HEK293T (cell line): ENCODE measurements around the gene RAB23.

ENCODE experiments used
- BHLHE40 ChIP-seq: fragments of 450-650 bp; IDR thresholded peaks from 2 replicates; pipeline ENCODE4 v1.6.1; 2016; ENCODE audit warnings: mild to moderate bottlenecking, moderate library complexity, borderline replicate concordance
- ELF4 ChIP-seq: fragments of 450-650 bp; IDR thresholded peaks from 2 replicates; pipeline ENCODE4 v1.6.1; 2017; ENCODE audit warnings: antibody characterized with exemption
- SP1 ChIP-seq: fragments of 450-650 bp; IDR thresholded peaks from 2 replicates; pipeline ENCODE4 v1.6.1; 2017
- SUZ12 ChIP-seq: fragments of 450-650 bp; IDR thresholded peaks from 2 replicates; pipeline ENCODE4 v1.6.1; 2016; ENCODE audit warnings: mild to moderate bottlenecking

DNA sequence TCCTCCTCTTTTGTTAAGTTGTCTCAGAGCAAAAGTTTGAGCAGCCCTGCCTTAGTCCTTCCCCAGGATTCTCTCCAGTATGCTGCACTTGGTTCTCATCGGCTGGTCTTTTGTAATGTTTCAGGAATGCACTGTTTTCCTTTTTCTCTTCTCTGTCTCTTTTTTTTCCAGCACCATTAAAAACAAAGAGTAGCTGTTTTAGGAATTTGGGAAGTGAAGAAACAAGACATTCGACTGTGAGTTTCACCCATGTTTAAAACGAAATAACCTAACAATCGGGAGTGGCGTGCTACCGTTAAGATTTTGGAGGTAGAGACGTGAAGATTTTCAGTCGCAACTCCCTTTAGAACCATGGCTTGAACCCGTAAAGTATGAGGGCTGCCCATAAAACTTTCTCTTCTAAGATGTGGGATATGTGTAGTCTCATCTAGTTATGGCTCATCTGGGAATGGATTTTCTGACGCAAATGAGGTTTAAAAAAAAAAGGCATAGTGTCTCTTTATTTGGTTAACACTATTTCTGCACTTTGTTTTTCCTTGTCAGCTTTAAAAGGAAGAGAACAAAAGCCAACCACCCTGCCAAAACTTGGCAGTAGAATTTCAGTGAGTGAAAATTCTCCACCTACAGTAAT lies 35.9 kb upstream of the RAB23 start:
- TF ChIP-seq SP1 (no peak), BHLHE40 (no peak), ELF4 (no peak), SUZ12 (no peak)
